Brain pericyte (primary cell): Measurements from ENCODE around the gene MYH16.
"Not testable (repeated sequence)": the region's sequence is repeated elsewhere in the genome, so short reads cannot be mapped to it uniquely, and the experiment has no call there.

Experiments used
- DNase-seq: peaks from one replicate; pipeline ENCODE4 v3.0.0-alpha.2; 2012; ENCODE audit warnings: low read depth, low spot score

Gene MYH16

DNA sequence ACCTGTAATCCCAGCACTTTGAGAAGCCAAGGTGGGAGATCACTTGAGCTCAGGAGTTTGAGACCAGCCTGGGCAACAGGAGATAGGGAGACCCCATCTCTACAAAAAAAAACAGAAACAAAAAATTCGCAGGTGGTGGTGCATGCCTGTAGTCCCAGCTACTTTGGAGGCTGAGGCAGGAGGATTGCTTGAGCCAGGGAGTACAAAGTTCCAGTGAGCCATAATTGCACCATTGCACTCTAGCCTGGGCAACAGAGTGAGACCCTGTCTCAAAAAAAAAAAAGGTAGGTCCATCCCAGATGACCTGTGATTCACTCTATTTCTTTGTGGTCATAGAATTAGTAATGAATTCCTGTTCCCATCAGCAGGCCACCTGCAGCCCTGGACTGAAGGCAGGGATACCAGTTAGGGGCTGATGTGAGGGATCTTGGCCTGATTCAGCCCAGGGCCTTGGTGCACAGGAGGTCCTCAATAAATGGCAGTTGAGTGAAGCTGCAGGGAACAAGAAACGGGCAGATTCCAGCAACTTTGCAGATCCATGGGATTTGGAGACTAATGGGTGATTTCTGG, at the start of gene MYH16:
Gene MYH16 (plus strand): TSS at position 364 of the 570 bp plus-strand sequence.
- no peak for DNase-seq

DNA sequence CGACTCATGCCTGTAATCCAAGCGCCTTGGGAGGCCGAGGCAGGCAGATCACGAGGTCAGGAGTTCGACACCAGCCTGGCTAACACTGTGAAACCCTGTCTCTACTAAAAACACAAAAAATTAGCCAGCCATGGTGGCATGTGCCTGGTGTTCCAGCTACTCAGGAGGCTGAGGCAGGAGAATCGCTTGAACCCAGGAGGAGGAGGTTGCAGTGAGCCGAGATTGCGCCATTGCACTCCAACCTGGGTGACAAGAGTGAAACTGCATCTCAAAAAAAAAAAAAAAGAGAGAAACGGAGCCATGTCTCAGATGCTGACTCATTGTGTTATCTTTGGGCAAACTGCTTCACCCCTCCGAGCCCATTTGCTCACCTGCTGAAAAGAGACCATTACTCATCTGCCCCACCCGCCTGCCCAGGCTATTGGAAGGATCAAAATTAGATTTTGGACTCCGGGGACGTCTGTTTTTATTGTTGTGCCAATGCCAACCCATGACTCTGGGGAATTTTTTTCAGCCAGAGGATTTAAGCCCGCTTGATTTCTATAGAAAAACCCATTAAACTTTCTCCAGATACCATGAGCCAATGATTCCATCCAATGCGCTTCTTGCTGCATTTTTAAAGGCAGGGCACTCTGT, 48.3 kb upstream of the MYH16 start:
- not testable (repeated sequence) for DNase-seq

DNA sequence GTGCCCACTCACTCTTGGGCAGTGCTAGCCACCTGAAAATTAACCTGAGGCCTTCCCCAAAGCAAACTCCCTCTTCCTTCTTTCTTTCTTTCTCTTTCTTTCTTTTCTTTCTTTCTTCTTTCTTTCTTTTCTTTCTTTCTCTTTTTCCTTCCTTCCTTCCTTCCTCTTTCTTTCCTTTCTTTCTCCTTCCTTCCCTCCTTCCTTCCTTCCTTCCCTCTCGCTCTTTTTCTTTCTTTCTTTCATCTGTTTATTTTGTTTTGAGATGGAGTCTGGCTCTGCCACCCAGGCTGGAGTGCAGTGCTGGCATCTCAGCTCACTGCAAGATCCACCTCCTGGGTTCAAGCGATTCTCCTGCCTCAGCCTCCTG, 47.8 kb upstream of the MYH16 start:
- no peak for DNase-seq

DNA sequence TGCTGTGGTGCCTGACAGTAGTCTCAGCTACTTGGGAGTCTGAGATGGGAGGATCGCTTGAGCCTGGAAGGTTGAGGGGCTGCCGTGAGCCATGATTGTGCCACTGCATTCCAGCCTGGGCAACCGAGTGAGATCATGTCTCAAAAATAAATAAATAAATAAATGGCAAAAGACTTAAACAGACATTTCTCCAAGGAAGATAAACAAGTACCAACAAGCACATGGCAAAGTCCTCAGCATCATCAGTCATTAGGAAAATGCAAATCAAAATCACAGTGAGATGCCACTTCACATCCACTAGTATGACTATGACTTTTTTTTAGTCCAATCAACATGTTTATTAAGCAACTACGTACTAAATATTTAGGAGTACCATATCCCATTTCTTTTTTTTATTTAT, 43.4 kb upstream of the MYH16 start:
- DNase-seq = no peak

DNA sequence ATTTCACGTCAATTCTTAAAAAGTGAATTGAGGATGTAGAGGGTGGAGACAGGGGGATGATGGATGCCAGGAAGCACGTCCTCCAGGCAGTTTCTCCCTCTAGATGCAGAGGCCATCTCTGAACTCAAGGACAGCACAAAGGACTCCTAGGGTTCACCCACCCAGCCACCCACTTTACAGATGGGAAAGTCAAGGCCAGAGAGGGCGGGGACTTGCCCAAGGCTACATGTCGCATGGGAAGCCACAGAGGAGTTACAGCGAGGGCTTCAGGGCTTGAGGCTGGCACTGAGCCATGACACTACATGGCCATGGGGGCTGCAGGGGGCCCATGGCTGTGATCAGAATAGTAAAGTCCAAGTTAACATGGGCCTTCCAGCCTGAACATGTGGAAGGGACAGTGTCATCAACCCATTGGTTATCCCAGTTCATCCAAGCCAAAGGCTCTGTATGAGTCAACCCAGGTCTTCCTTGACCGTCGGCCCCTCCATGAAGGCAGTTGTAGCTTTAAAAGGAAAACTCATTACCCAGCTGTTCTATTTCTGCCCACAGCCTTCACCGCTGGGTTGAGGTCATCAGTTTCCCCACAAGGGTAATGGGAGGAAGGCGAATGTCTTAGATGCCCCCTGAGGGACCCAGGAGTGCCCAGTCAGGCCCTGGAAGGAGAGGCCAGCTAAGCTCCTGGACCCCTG, 40.4 kb upstream of the MYH16 start:
- DNase-seq = no peak

DNA sequence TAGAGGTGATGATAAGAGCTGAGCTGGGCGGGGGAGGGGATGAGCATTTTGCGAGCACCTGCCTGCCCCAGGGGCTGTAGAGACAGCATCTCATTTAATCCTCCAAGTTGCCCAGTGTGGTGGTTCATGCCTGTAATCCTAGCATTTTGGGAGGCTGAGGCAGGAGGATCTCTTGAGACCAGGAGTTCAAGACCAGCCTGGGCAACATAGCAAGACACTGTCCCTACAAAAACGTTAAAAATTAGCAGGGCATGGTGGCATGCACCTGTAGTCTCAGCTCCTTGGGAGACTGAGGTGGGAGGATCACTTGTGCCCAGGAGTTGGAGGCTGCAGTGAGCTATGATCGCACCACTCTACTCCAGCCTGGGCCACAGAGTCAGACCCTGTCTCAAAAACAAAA, 39.7 kb upstream of the MYH16 start:
- DNase-seq = not testable (repeated sequence)

DNA sequence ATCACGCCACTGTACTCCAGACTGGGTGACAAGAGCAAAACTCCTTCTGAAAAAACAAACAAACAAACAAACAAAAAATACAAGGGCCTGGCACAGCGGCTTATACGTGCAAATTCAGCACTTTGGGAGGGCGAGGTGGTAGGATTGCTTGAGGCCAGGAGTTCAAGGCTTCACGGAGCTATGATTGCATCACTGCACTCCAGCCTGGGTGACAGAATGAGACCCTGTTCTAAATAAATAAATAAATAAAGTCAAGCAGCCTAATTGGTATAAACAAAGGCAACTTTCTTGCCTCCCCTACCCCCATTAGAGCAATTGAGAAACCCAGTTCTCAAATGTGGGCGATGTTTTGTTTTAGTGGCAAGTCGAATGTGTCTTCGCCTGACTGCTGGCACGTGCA, 38.5 kb upstream of the MYH16 start:
- no peak for DNase-seq

DNA sequence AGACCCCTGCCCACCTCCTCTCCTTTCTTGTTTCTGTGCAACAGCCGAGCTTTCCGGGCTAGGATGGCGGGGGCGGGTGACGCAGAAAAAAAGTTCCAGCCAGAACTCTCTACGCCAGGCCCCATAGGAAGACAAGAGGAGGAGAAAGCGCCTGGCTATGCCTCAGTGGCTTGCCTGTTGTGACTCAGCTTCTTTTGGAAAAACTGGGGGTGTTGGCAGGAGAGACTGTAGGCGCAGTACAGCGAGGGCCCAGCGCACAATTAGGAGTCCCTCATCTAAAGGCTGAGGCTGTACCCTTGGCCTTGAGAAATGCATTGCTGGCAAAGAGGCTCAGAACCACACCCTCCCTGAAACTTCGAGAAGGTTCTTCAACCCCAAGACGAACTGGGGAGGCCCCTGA, 36.7 kb upstream of the MYH16 start:
- DNase-seq = no peak

DNA sequence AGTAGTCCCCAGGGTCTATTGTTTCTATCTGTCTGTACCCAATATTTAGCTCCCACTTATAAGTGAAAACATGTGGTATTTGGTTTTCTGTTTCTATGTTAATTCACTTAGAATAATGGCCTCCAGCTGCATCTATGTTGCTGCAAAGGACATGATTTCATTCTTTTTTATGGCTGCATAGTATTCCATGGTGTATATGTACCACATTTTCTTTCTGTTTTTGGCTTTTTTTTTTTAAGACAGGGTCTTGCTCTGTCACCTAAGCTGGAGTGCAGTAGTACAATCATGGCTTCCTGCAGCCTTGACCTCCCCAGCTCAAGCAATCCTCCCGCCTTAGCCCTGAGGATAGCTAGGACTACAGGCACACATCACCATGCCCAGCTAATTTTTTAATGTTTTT, 34.8 kb upstream of the MYH16 start:
- DNase-seq = not testable (repeated sequence)

DNA sequence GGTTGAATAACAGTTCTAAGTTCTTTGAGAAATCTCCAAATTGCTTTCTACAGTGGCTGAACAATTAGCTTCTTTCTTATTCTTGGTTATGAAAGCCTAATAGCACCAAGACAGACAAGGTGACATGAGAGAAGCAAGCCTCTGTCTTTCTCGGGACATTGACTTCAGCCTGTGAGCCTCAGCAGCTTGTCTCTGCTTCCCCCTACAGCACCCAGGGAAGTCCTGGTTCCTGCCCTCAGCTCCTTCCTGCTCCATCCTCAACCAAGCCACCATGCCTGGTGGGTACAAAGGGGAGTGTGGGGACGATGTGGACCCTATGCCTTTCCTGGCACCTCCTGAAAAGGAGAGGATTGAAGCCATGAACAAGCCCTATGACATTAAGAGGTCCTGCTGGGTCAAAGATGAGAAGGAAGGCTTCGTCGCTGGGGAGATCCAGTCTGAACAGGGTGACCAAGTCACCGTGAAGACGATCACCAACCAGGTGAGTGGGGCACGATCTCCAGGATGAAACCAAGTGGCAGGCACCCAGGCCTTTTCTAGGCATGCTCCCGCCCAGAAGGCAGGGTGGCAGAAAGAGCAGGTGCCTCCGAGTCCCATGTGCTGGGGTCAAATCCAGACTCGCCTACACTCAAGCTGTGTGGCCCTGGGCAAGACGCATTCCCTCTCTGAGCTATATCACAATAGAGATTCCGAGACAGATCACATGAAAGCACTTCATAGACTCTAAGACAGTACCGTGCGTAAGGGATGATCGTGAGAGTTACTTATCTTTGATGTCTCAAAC, 33.9 kb upstream of the MYH16 start:
- no peak for DNase-seq

DNA sequence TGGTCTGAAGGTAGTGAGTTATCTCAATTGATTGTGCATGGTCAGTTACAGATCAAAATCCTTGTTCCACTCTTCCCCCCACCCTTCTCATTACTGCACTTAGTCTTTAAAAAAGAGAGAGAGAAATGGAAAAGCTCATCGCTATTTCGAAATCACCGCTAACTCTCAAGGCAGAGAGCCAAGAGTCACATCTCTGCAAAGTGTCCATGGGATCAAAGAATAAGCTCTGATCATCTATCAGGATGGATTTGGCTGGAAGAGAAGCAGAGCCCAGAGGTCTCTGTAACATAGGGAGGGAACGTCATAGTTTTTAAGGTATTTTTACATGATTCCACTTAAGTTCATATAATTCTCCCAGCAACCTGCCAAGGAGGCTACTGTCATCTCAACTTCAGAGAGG, 30.0 kb upstream of the MYH16 start:
- no peak for DNase-seq

DNA sequence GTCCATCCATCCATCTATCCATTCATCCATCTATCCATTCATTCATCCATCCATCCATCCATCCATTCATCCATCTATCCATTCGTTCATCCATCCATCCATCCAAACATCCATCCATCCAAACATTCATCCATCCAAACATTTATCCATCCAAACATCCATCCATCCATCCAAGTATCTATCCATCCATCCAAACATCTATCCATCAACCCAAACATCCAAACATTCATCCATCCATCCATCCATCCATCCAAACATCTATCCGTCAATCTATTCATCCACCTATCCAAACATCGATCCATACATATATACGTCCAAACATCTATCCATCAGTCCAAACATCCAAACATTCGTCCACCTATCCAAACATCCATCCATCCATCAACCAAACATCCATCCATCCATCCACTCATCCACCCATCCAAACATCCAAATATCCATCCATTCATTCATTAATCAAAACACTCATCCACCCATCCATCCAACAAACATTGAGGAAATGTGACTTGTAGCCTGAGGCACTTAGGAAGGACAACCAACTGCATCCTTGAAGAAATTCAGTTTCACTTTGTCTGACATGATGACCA, 28.8 kb upstream of the MYH16 start:
- DNase-seq = no peak

DNA sequence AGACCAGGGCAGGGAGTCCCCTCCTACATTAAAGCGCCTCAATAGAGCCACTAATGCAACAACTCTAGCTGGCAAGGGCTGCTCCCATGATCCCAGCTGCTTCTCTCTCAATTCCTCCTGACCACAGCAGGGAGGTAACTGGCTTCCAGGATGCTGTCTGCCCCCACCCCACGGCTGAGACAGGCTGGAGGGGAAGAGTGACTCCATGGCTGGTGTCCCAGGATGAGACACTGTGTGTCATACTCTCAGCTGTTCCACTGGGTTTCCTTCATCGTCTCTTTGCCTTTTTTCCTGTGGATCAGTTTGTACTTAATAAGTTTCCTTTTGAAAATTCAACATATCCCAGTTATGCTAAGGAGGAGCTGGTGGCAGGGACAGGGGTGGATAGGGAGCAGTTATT, 27.7 kb upstream of the MYH16 start:
- no peak for DNase-seq

DNA sequence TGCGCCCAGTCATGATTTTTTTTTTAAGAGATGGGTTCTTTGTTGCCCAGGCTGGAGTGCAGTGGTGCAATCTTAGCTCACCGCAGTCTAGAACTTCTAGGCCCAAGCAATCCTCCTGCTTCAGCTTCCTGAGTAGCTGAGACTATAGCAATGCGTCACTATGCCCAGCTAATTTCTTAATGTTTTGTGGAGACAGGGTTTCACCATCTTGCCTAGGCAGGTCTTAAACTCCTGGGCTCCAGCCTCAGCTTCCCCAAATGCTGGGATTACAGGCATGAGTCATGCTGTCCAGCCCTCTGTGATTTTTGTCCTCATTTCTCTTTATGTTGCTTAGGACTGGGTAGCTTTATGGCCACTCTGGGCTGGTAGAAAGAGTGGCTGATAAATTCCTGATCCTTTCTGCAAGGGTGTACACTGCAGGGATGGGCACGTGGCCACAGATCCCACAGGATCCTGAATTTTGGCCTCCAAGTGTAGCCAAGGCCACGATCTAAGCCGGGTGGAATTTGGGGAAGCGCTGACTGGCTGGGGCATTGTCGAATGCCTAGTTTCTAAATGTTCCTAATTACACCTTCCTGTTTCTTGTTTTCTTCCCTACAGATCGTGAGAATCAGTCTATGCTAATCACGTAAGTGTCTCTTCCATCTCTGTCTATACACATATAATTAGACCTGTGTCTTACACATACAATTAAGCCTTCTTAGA, 24.1 kb upstream of the MYH16 start:
- DNase-seq = no peak

DNA sequence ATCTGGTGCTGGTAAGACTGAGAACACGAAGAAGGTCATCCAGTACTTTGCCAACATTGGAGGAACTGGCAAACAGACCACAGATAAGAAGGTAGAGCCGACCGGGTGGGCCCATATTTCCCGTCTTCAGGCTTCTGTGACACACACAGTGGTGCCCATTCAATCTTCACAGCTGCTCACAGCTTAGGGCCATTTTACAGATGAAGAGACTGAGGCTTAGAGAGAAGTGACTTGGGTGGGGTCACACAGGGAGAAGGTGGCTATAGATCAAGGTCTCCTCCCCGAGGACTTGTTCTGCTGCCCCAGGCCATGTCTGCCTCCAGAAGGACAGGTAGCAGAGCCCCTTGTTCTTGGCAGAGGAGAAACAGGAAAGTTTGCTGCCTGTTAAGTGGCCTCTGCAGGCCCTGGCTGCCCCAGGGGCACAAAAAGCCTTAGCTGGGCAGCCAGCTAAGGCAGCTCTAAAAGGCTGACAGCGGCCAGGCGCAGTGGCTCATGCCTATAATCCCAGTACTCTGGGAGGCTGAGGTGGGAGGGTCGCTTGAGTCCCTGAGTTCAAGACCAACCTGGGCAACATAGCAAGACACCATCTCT, 22.6 kb upstream of the MYH16 start:
- DNase-seq = no peak

DNA sequence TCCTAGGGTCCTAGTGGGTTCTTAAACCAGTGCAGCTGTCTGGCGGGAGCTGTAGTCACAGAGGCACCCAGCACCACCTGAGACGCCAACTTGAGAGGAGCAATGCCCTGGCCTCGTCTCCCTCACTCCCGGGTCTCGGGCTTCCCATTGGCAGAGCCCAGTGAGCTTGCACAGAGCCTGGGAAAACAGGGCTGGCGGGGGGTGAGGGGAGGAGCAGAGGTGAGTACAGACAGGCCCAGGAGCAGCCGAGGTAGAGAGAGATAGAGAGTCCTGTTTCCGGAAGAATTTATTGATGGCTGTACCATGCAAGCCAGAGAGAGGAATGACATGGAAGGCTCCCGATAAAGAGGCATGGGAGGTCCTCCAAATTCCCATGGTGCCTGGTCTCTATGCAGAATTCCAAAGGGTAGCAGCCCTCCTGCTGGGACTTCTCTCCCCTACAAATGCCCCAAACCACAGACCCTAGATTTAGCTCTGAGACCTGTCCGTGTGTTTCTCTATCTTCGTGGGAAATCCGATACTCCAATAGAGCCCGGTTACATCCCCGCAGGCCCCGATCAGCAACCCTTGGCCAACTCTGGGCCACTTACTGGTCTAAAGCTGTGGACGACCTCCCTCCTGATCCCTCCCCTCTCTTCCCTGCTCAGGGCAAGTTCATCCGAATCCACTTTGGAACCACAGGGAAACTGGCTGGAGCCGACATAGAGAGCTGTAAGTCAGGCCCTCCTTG, 20.3 kb upstream of the MYH16 start:
- no peak for DNase-seq

DNA sequence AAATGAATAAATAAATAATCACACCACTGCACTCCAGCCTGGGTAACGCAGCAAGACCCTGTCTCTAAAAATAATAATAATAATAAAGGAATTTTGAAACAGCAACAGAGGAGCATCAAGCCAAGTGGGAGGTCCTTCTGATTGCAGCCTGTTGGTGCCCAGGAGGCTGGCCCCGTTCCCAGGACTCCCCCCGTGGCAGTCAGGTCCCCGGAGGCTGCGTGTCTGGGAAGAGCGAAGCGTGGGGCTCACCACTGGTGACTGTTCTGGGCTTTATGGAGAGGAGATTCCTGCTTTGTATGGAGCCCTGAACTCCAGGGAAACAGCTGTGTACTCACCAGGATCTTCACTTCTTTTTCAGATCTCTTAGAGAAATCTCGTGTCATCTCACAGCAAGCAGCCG, 19.3 kb upstream of the MYH16 start:
- DNase-seq = no peak

DNA sequence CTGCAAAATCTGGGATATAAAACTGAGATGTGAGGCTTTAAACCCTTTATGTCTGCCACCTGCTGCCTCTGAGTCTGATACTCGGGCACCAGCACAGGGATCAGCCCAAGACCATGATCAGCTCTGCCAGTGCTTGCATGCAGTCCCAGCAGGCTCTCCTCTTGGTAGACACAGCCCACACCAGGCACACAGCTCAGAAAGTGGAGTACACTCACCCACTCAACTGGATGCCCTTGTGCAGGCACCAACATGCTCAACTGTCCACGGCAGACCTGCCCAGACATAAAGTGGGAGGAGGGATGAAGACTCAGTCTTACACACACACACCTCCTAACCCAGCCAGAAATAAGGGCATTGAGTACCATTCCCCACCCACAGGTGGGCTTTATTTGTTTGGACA, 18.2 kb upstream of the MYH16 start:
- no peak for DNase-seq

DNA sequence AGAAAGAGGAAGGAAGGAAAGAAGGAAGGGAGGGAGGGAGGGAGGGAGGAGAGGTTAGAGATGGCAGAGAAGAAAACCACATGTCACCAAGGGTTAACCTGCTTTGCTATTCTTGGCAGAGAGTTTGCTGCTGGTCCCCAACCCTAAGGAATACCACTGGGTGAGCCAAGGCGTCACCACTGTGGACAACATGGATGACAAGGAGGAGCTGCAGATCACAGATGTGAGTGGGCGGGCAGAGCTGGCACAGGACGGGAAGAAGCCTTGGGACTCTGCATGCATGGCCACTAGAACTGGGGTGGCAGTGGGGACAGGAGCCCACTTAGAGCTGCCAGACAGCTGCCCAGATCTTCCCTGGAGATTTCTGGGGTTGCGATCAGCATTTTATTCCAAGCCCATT, 17.2 kb upstream of the MYH16 start:
- no peak for DNase-seq

DNA sequence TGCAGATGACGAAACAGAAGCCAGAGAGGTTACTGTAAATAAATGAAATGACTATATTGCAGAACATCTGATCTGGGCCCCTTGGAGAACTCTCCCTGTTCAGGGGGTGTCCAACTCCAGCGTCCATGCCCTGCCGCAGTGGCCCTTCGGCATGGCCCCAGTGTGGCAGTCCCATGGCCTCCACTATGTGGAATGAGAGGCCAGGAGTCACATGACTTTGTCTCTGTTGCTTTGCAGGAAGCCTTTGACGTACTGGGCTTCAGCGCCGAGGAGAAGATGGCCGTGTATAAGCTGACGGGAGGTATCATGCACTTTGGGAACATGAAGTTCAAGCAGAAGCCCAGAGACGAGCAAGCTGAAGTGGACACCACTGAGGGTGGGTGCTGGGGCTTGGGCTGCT, 15.6 kb upstream of the MYH16 start:
- DNase-seq = no peak

DNA sequence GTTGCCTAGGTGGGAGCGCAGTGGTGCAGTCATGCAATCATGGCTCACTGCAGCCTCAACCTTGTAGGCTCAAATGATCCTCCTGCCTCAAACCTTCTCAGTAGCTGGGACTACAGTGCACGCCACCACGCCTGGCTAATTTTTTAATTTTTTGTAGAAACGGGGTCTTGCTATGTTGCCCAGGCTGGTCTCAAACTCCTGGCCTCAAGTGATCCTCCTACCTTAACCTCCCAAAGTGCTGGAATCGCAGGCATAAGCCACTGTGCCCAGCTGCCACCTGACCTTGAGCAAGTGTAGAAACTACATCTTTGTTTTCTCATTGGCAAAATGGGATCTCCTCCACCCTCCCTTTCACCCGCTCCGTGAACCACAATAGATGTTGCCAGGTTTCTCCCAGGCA, 15.0 kb upstream of the MYH16 start:
- no peak for DNase-seq
